Mononuclear cell (primary cell): ENCODE results near the gene JUP. TPM values are rescaled to one million over a fixed set of nuclear protein-coding genes. Genes with fewer than 3 reads are reported as not detected.

Experiments used
- H3K27me3 ChIP-seq: 2 replicates; pipeline ENCODE4 v1.6.0; 2011; ENCODE audit warnings: low read length, control low read depth; ENCODE audit not compliant: insufficient read depth
- H3K4me1 ChIP-seq: 2 replicates; pipeline ENCODE4 v1.5.1; 2011; ENCODE audit warnings: mild to moderate bottlenecking, low read length, control low read depth; ENCODE audit not compliant: insufficient read depth
- H3K4me3 ChIP-seq: 2 replicates; pipeline ENCODE4 v1.5.1; 2011; ENCODE audit warnings: mild to moderate bottlenecking, low read length, moderate library complexity
- H3K9me3 ChIP-seq: 2 replicates; pipeline ENCODE4 v1.5.1; 2011; ENCODE audit warnings: low read depth, mild to moderate bottlenecking, control low read depth, low read length
- total RNA-seq: library from RNA; depleted of rRNA; stranded (reverse); fragments of >200 nt; gene quantifications from one replicate; pipeline ENCODE4 v1.2.3, GENCODE V29; 2012

JUP gene
- total RNA-seq, 1 donor: 40.5 TPM

- Histone ChIP-seq H3K4me1 (no peaks in the 10 kb centered on the region), H3K4me3 (no peak overlapping the region), H3K9me3 (no peaks in the 10 kb centered on the region), H3K27me3 (no peaks in the 10 kb centered on the region)
Observed at GRCh38 chr17:41707803-41708669, 78.5 kb downstream of the JUP start.

DNA sequence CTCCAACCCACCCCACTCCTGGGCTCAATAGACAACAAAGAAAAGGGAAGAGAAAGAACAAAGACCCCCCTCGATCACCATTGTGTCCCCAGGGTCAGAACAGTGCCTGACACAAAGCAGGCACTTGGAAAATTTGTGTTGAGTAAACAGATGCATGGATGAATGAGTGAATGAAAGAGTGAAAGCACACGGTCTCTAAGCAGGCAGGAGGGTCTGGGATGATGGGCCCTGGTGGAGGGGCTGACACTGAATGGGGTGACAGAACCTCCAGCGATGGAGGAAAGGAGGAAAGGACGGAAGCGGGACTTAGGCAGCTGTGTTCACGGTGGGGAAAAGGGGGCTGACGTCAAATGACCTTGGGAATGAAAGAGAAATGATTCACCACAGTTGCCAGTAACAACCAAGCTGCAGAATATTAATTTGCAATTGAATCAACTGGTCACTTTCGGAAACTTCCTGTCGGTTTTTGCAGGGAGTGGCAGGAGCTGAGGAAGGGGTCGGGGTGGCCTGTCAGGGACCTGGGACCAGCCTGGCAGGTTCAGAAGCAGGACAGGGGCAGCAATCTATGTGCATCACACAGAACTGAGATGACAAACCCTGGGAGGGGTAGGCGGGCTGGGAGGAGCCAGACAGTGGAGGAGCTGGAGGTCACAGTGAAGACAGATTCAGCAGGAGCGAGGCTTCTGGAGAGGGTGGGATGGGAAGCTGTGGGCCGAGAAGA lies 81.1 kb downstream of the JUP start:
- Histone ChIP-seq H3K4me1 (no peaks in the 10 kb centered on the region), H3K9me3 (no peaks in the 10 kb centered on the region), H3K4me3 (no peak overlapping the region), H3K27me3 (no peaks in the 10 kb centered on the region)

Other genes with a start within 250 kb of the JUP start
- 0.10 TPM for gene KRT9, start 214.7 kb downstream of the JUP start, total RNA-seq
- gene KRT14, start 199.8 kb downstream of the JUP start, total RNA-seq: not detected
- not detected for gene KRT16, start 173.9 kb downstream of the JUP start, total RNA-seq
- gene KRT17, start 162.1 kb downstream of the JUP start, total RNA-seq: 0.42 TPM
- 719 TPM for gene EIF1, start 97.8 kb downstream of the JUP start, total RNA-seq
- not detected for gene GAST, start 74.4 kb downstream of the JUP start, total RNA-seq
- not detected for gene HAP1, start 52.1 kb downstream of the JUP start, total RNA-seq
- 0.94 TPM for gene P3H4, start 25.2 kb upstream of the JUP start, total RNA-seq
- 0.21 TPM for gene FKBP10, start 26.3 kb upstream of the JUP start, total RNA-seq
- gene NT5C3B, start 49.5 kb upstream of the JUP start, total RNA-seq: 30.5 TPM
- gene KLHL10, start 51.1 kb upstream of the JUP start, total RNA-seq: not detected
- gene KLHL11, start 78.7 kb upstream of the JUP start, total RNA-seq: 60.7 TPM
- 23.8 TPM for gene ACLY, start 132.2 kb upstream of the JUP start, total RNA-seq
- gene ODAD4, start 143.9 kb upstream of the JUP start, total RNA-seq: not detected
- gene CNP, start 180.1 kb upstream of the JUP start, total RNA-seq: 16.7 TPM
- 110 TPM for gene DNAJC7, start 230.7 kb upstream of the JUP start, total RNA-seq
- gene NKIRAS2, start 233.4 kb upstream of the JUP start, total RNA-seq: 21.5 TPM